ENCODE data around the gene HLA-DRB1.

DNA sequence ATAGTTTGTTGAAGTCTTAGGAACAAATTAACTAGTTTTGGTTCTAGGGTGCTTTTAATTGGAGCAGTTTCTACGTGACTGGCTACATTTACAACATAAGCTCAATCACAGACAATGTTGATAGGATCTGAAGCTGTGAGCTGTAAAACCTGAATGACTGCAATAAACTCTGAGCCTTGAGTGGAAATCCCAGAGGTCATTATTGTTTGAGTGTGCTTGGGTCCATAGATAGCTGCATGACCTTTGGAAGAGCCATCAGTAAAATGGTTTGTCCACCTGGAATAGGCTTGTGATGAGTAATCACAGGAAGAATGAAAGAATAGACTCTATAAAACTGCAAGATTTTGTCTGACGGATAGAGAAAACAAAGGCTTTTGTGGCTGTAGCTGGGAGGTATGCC lies 26.7 kb downstream of the HLA-DRB1 start:
- TF ChIP-seq, protein P1, sequence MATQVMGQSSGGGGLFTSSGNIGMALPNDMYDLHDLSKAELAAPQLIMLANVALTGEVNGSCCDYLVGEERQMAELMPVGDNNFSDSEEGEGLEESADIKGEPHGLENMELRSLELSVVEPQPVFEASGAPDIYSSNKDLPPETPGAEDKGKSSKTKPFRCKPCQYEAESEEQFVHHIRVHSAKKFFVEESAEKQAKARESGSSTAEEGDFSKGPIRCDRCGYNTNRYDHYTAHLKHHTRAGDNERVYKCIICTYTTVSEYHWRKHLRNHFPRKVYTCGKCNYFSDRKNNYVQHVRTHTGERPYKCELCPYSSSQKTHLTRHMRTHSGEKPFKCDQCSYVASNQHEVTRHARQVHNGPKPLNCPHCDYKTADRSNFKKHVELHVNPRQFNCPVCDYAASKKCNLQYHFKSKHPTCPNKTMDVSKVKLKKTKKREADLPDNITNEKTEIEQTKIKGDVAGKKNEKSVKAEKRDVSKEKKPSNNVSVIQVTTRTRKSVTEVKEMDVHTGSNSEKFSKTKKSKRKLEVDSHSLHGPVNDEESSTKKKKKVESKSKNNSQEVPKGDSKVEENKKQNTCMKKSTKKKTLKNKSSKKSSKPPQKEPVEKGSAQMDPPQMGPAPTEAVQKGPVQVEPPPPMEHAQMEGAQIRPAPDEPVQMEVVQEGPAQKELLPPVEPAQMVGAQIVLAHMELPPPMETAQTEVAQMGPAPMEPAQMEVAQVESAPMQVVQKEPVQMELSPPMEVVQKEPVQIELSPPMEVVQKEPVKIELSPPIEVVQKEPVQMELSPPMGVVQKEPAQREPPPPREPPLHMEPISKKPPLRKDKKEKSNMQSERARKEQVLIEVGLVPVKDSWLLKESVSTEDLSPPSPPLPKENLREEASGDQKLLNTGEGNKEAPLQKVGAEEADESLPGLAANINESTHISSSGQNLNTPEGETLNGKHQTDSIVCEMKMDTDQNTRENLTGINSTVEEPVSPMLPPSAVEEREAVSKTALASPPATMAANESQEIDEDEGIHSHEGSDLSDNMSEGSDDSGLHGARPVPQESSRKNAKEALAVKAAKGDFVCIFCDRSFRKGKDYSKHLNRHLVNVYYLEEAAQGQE (IDR thresholded peaks at IDR 0.05; ENCODE audit: insufficient read depth in 1 of 2, low read depth in 2 of 2, low read length in 2 of 2): no peak
- no peak for TF ChIP-seq SIN3A (IDR thresholded peaks at IDR 0.05; ENCODE audit: borderline replicate concordance, insufficient read depth, low read length)
- TF ChIP-seq POLR2AphosphoS5 (IDR thresholded peaks at IDR 0.05; ENCODE audit: low read depth, low read length): no peak
